HG02571 (cell line): ENCODE data around the gene TRIM3.

Source experiments
- ATAC-seq: cut with Tn5 transposase; IDR thresholded peaks from one replicate; pipeline ENCODE4 v1.9.1; 2021; ENCODE audit warnings: mild to moderate bottlenecking, moderate library complexity; ENCODE audit not compliant: unreplicated experiment

Gene TRIM3

DNA sequence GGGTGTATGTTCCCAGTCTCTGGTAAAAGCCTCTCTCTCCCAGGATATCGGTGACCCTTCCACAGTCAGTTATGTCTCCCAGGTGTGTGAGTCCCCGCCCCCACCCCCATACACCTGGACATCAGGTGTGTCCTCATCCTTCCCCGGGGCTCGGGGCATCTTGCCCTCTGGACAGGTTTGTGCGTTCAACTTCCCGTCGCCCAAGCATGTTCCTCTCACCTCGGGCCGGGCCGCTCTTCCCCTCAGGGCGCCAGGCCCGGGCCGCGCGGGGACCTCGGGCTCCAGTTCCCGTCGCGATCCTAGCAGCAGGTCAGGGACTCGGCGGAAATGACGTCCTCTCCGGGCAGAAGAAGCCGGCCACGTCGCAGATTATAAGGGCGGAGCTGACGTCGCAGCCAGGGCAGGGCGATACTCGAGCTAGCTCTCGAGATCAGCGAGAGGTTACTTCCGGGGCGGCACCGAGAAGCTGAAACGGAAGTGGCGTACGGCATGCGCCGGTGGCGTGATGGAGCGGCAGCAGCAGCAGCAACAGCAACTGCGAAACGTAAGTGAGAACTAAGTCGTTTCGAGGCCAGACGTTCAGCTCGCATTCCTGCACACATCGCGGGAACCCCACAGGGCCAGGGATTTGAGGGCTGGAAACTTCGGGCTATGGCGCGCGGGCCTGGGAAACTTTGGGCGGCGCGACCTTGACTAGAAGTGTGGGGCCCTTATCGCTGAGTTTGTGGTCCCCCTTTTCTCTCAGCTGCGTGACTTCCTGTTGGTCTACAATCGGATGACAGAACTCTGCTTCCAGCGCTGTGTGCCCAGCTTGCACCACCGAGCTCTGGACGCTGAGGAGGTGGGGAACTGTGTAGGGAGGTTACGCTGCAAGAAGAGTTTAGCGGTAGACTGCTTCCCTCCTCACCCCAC lies 7.5 kb upstream of the TRIM3 start, which contains the start of the genes ARFIP2 and TIMM10B:
TSS of gene ARFIP2 (minus strand) at position 320 of the 912 bp plus-strand sequence. CDS start 910 bp downstream, outside the sequence.
TSS of gene TIMM10B (plus strand) at position 490 of the 912 bp plus-strand sequence. CDS start at position 506, 16 bp downstream.
- peak; percentile 98 for ATAC-seq

DNA sequence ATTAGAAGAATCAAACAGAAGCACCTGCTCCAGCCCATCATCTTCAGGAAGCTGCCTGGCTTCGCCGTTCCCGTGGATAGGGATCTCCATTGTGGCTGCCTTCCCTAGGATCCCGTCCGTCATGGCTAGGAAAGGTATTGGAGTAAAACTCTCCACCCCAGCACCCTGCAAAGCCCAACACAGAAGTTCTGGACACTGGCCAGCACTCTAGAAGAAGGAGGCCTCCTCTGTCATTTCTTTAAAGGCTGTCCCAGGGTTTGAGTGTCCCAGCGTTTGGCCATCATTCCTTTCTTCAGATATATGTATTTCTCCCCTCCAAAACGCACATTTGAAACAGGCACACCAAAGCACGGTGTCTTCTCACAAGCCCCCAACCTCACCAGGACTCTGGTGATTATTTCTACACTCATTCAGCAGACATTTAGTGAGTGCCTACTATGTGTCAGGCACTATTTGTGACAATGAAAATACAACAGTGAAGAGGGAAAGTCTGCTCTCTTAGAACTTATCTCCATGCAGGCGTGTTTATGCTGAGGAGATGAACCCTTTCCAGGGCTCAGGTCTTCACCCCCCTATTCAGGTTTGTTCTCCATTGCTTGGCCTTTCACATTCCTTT lies 6.7 kb upstream of the TRIM3 start:
- ATAC-seq: no peak

DNA sequence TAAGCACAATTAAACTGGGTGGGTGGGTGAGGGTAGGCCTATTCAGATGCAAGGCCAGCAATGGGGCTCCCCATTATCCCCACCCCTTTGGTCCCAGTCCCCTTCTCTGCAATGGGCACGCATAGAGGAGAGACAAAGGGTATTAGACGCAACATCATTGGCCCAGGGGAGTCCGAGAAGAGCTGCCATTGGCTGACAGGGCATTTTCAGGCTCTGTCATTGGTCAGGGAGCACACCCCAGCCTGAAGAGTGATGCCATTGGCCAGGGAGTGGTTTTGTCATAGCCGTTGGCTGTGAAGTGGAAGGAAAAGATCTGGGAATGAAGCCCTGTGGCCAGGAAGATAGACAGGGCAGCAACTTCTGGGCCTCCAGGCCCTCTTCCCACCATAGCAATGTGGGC lies 2.8 kb upstream of the TRIM3 start:
- no peak for ATAC-seq

DNA sequence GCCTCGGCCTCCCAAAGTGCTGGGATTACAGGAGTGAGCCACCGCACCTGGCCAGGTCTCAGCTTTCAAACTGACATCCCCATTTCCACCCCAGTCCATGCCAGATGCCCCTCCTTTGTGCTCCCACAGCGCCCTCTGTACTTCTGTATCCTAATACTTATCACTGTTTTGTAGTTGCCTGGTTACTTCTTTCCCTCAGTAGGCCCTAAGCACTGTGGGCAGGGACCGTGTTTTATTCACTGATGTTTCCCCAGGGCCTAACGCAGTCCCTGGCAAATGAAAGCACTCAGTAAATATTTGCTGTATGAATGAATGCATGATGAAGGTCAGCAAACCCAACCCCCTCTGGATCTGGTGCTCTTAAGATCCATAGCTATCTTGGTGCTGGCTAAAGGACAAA lies 2.2 kb upstream of the TRIM3 start:
- no peak for ATAC-seq

DNA sequence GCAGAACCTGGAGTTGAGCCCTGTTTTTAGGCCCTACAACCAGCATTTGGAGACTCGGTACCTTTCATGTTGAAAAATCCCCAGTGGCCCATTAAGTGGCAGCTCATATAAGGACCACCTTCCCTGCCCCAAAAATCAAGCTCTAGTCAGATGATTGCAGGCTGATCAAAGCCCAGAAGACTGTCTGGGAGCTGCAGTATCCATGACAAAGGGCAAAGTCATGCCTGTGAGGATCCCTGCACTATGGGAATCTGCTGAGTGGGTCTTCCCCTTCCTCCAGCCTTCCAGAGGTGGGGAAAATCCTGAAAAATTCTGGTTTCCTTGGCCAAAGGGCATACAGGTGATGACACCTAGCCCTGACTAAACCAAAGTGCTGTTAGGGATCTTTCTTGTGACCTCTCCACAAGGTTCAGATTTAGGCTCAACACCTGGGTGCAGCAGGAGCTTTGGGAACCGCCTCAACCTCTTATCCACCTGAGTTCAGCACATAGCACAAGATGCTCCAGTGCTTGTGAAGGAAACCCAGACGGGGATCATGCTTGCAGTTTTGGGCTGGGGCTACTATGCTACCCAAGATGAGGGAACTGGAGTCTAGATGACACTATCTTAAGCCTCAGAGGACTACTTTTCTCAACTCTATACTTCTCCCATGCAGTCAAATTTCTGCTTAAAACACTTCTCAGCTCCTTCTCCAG lies 1.2 kb upstream of the TRIM3 start:
- no peak for ATAC-seq

DNA sequence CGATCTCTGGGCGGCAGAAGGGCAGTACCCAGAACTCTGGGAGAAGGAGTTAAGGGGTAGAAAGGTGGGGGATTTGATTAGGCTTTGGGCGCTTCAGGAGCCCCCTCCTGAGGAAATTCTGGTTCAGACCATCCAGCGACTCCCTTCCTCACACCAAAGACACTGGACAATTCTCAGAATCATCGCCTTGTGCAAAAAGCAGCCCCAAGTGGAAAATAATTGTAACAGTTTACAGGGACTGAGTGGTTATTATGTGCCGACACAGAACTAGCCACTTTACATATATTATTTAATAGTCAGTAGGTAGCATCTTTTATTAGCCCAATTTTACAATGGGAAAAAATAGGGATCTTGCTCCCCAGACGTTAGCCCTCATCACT lies 662 bp upstream of the TRIM3 start:
- ATAC-seq: no peak

DNA sequence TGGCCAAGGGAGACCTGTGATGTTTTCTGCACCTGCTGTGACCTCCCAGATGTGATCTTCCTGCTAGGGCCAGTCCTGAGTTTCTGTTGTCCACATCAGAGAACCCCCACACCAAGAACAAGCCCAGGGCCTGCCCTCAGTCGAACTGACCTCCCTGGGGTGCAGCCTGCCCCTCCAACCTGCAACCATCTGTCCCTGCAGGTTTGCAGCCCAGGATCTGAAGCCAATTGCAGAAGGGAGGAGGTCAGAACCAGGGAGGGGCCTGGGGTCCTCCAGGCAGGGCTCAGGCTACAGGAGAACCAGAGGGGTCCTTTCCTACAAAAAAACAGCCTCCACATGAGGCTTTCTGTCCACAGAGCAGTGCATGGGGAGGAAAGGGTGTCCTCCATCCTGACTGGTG lies 807 bp downstream of the TRIM3 start:
- no peak for ATAC-seq

DNA sequence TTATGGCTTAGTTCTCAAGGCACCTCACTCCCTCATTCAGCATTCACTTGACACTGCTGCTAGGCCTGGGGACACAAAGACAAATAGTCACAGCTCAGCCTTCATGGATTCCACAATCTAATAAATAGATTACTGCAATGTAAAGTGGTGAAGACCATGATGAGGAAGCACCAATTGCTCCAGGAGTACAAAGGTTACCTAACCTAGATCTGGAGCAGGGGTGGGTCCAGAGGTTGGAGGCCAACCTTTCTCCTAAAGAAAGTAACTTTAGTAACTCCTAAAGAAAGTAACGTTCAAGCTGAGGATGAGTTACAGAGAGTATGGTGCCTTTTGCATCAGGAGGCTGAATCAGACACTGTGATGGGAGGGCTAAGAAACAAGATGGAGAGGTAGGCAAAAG lies 4.1 kb downstream of the TRIM3 start:
- no peak for ATAC-seq

DNA sequence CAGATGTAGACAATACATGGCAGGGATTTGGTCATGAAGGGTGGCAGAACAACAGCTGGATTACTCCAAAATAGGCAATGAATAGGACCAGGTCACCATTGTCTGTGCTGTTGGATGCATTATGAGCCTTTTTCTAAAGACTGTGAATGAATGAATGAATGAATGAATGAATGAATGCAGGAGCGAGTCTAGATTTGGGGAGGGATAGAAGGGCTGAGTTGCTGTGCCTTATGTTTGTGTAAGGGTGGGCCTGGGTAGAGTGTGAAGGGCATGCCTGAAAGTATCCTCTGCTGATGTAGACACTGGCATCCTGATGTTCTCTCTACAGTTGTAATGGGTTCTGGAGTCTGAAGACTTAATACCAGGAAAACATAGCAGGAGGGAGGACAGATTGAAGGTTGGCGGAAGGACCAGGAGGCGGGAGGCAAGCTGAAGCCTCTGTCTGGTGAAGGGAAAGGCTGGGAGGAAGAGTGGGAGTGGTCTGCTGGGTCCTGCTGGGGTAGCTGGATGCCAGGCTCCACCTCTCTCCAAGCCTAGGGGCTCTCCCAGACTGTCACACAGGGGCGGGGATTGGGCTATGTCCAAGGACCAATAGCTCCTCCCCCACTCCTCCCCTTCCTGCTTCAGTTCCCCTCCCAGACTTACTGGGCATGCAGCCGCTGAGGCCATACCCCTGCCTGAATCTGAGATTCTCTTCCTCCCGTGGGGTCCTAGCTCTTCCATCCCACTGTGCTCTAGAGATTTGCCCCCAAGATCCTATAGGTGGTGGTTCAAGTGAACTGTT lies 4.8 kb downstream of the TRIM3 start:
- peak; percentile 38 for ATAC-seq

DNA sequence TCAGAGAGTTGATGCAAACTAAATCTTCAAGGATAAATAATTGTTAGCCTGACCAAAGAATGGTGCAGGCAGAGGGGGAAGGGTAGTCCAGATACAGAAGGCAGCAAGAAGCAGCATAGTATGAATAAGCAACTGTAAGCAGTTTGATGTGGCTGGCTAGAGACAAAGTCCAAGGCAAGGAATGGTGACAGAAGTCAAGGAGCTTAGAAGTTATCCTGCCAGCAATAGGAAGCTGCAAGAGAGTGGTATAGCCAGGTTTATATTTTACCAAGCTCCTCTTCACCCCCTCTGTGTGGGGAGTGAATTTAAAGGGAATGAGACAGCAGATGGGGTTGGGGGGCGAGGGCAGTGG lies 14.7 kb downstream of the TRIM3 start:
- ATAC-seq: no peak

DNA sequence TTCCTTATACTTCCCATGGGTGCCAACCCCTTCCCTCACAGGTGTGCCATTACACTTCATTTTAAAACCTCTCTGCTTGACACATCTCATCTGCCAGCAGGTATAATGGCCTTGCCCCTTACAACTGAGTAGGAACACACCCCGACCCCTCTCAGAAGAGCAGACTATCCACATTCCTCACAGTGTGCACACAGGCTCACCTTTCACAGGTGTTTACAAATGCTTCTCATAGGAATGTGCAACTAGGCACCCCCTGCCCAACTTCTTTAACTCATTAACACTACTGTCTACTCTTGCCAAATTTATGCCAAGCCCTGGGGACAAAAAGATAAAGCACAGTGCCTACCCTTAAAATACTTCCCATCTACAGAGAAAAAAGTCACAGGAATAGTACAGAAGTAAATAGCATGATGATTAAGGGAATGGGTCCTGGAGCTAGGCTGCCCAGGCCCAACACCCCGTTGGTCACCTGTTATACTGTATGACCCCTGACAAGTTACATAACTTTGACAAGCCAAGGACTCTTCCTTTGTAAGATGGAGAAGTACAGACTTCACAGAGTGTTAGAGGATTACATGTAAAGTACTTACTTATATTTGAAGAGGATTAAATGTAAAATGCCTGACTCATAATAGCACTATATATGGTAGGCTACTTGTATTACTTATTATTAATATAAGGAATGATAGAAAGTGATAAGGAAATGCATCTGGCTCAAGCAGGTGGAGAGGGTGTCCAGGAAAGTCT lies 15.2 kb downstream of the TRIM3 start:
- ATAC-seq: no peak

DNA sequence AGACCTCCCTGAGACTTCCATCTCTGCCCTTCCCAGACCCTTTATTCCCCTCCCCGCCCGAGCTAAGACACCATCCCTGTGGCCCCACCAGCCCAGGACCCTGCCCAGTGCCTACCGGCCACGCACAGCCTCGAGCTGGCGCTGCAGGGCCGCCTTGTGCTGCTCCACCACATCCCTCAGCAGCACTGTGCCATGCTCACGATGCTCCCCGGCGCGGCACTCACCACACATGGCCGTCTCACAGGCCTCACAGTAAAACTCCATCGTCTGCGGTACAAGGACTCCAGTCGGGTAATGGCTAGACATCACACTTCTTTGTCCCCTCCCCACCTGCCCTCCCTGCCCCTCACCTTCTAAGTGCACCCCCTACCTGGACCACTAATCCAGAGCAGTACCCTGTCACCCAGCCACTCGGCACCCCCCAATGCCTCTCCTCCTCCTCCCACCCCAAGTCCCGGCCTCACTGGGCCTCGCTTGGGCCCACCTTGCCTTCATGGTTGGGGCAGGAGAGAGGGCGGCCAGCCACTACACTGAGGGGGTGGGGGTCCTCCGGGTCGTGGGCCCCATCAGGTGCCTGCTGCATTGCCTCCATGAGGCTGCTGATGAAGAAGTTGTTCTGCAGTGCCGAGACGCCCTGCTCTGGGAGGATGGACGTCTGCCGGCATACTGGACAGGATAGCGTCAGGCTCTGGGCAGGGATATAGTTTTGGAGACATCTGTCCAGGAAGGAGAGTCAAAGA lies 16.0 kb downstream of the TRIM3 start:
- no peak for ATAC-seq

DNA sequence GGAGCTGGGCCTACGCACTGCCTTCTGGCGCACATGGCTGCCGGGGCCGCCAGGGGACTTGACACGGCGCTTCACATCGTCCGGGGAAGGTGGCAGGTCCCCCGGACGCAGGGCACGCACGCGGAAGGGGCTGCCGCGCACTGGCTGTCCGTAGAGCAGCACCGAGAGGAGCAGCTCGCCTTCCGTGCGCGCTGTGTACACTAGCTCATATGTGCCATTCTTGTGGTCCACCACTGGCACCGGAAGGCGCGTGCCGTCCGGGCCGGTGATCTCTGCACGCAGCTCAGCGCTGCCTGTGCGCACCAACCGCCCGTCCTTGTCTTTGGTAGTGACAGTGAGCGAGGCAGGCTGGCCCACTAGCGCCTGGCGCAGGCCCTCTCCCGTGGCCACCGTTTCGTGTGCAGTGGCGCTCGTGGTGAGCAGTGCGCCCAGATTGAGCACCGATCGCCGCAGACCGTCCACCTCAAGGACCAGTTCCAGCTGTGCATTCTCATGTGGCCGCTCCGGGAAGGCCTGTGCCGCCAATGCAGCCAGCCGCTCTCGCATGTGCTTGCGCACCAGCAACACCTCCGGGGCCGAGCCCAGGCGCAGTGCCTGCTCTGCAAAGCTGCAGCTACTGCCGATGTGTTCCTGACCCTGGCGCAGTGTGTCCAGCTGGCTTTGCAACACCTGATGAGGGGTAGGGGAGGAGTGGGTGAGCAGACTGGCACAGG lies 17.2 kb downstream of the TRIM3 start:
- no peak for ATAC-seq

DNA sequence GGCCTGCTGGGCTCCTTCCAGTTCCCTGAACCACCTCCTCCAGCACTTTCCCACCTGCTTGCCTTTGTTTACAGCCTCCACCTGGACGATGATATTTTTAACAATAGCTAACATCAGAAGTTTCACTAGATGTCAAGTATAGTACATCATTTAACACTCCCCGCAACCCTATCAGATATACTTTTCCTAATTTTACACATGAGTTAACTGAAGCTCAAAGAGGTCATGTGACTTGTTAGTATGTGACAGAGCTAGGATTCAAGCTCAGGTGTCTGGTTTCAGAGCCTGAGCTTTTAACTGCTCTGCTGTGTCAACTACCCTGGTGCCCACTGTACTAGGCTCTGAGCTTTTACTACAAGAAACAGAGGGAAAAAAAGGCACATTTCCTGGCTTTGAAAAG lies 18.7 kb downstream of the TRIM3 start:
- ATAC-seq: no peak

DNA sequence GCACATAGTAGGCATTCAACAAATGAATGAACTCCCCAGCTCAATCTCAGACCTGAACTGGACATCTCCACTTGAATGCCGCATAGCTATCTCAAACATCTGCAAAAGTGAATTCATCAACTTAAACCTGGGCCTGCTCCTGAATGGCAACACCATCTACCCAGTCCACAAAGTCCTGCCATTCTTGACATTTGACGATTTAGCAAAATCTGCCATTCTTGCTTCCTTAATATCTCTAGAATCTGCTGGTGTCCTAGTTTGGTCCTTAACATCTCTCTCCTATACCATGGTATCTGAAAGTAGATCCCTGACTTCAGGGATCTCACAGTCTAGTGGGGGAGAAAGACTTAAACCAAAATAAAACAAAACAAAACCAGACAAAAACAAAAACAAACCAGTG lies 20.6 kb downstream of the TRIM3 start:
- no peak for ATAC-seq

DNA sequence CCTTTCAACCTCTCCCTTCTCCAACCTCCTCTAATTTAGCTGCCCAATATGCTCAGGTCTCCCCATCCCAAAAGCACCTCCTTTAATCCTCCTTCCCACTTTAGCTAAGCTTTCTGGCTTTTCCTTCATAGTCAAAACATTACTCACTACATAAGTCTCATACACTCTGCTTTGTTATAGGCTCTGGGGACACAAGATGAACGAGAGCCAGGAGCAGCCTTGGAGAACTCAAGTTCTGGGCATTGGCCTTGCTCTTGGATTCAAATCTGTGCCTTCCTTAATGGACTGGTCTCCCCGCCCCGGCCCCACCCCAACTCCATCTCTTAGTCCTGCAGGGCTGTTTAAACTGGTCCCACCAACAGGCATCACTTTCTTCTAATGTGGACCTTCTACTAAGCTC lies 21.5 kb downstream of the TRIM3 start:
- ATAC-seq: no peak

DNA sequence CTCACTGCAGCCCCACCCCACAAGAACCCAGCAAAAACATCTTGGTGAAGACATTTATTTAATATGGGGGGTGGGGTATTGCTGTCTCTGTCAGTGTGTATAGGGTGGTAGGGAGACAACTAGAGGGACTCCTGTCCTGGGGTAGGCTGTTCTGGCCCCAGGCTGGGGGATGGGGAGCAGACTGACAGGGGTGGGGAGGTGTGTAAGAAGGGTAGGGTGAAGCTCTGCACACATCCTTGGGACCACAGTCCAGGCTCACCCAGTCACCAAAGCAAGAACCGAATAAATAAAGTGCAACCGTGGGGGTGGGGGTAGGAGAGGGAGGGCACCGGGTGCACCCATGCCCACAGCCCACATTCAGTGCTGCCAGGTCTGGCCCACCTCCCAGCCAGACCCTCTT lies 25.2 kb downstream of the TRIM3 start:
- ATAC-seq: no peak

DNA sequence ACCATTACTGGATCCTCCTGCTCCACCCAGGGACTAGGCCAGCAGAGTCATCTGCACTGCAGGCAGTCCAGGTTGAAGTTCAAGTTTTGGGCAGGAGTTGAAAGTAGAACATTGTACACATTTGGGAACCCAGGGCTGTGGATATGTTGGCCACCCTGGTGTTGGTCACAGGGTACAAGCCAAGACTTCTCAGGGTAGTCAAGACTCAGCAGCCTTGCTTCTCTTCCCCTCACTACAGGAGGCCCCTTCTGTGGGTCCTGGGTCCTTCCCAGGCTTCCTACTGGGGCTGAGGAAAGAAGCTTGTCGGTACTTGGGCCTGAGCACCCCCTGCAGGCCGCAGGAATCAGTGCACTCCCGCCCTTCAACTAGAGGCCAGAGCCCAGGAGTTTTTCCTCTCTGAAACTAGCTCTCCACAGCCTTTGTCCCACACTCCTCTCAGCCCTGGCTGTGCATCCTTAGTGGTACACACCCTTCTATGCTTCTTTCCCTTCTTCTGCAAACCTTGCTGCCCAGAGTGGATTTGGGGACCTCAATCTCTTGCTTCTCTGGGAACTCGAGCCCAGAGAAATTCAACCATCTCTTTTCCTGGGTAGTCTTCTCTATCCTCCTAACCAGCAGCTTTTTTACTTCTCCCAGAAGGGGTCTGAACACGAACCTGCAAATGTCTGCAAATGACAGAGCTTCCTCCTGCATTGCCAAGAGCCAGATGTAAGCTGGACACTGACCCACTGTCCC lies 30.3 kb downstream of the TRIM3 start:
- ATAC-seq: peak; percentile 75
